ENCODE measurements around the gene NOC4L. TPM values are rescaled to one million over a fixed set of nuclear protein-coding genes. Genes with fewer than 3 reads are reported as not detected.
"Not testable (repeated sequence)": the region's sequence is repeated elsewhere in the genome, so short reads cannot be mapped to it uniquely, and the experiment has no call there.

NOC4L gene
- total RNA-seq, 1 experiment from 2014 or later: 15.4 TPM

DNA sequence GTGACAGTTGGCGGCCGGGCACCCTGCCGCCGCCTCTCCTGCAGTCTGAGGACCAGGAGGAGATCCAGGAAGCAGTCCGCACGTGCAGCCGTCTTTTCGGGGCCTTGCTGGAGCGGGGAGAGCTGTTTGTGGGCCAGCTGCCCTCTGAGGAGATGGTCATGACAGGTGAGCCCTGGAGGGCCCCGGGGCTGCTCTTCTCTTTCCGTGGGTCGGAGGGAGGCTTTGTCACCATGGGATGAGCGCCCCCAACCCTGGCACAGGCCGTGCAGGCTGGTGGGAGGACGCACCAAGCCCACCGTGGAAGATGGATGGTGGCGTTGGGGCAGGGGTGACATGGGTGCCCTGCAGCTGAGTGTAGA, 532 bp downstream of the NOC4L start:
- H3K36me3 ChIP-seq: peaks cover 22% of the 10 kb centered on the region
- H3K9me3 ChIP-seq (replicated peaks): no peaks in the 10 kb centered on the region
- no peaks in the 10 kb centered on the region for H3K4me1 ChIP-seq
- H3K4me3 ChIP-seq: peak overlapping the region; percentile 83
- H3K27me3 ChIP-seq: no peaks in the 10 kb centered on the region
- H3K27ac ChIP-seq: peak overlapping the region; percentile 50
- no peak for DNase-seq

DNA sequence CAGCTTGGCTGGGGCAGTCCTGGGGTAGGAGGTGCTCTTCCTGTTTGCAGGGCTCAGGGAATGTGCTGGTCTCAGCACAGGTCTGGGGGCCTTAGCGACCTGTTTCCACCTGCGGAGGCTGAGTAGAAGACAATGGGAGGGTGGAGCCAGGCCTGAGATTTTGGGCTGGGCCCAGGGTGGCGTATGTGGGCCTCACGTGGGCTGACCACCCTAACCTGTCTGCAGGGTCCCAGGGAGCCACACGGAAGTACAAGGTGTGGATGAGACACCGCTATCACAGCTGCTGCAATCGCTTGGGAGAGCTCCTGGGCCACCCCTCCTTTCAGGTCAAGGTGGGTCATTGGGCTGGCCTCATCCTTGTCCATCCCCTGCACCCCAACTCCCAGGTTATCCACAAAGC, 1.1 kb downstream of the NOC4L start:
- Histone ChIP-seq H3K36me3 (peaks cover 18% of the 10 kb centered on the region; the same call in 1 of the 2 replicates), H3K4me1 (no peaks in the 10 kb centered on the region), H3K9me3 (replicated peaks) (no peaks in the 10 kb centered on the region), H3K4me3 (peak overlapping the region; percentile 83; the same call in 1 of the 2 replicates), H3K27me3 (no peaks in the 10 kb centered on the region), H3K27ac (no peak overlapping the region)
- no peak for DNase-seq

DNA sequence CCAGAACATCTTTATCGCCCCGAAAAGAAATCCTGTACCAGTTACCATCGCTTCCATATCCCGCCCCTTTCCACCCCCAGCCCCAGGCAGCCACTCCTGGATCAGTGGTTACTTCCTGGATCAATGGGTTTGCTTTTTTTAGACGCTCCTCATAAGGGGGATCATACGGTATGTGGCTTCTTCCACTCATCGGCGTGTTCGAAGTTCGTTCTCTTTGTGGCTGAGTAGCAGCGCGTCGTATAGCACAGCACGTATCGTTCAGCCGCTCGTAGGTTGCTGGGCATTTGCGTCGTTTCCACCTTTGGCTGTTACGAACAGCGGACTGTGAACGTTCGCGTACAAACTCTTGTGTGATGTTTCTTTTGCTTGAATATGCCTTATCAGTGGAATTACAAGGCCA, 1.8 kb downstream of the NOC4L start:
- Histone ChIP-seq H3K4me1 (no peaks in the 10 kb centered on the region), H3K27ac (no peak overlapping the region), H3K36me3 (peaks cover 12% of the 10 kb centered on the region; the same call in 1 of the 2 replicates), H3K9me3 (replicated peaks) (no peaks in the 10 kb centered on the region), H3K27me3 (no peaks in the 10 kb centered on the region), H3K4me3 (no peak overlapping the region)
- no peak for DNase-seq

- Histone ChIP-seq H3K36me3 (peaks cover 15% of the 10 kb centered on the region; the same call in 1 of the 2 replicates), H3K9me3 (replicated peaks) (no peaks in the 10 kb centered on the region), H3K27ac (no peak overlapping the region), H3K27me3 (no peaks in the 10 kb centered on the region), H3K4me3 (no peak overlapping the region), H3K4me1 (no peaks in the 10 kb centered on the region)
- DNase-seq: no peak
These were observed 2.6 kb downstream of the NOC4L start for GRCh38 chr12:132146772-132147422.

GRCh38 chr12:132147423-132148367, 3.4 kb downstream of the NOC4L start:
- H3K9me3 ChIP-seq (replicated peaks): no peaks in the 10 kb centered on the region
- no peak overlapping the region for H3K27ac ChIP-seq
- H3K4me1 ChIP-seq: no peaks in the 10 kb centered on the region
- DNase-seq: no peak
- no peak overlapping the region for H3K4me3 ChIP-seq
- H3K36me3 ChIP-seq: peaks cover 16% of the 10 kb centered on the region; the same call in 1 of the 2 replicates
- H3K27me3 ChIP-seq: no peaks in the 10 kb centered on the region

DNA sequence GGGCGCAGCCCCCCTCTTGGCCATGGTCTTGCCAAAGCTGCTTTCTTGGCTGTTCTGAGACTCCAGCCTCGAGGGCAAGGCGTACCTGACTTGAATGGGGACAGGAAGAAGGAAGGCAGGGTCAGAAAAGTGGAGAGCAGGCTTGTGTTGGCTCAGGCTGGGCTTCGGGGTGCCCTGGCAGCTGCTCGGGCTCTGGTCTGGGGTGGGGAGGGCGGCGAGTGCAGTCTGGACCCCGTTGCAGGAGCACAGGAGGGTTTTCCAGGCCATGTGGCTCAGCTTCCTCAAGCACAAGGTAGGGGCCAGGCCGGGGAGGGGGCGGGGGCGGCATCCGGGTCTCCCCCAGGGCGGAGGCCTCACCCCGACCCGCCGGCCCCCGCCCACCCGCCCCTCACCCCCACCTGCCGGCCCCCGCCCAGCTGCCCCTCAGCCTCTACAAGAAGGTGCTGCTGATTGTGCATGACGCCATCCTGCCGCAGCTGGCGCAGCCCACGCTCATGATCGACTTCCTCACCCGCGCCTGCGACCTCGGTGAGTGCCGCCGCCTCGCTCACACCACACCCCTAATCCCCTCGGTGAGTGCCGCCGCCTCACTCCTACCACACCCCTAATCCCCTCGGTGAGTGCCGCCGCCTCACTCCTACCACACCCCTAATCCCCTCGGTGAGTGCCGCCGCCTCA, 4.2 kb downstream of the NOC4L start:
- DNase-seq: no peak
- peaks cover 16% of the 10 kb centered on the region; the same call in 1 of the 2 replicates for H3K36me3 ChIP-seq

DNA sequence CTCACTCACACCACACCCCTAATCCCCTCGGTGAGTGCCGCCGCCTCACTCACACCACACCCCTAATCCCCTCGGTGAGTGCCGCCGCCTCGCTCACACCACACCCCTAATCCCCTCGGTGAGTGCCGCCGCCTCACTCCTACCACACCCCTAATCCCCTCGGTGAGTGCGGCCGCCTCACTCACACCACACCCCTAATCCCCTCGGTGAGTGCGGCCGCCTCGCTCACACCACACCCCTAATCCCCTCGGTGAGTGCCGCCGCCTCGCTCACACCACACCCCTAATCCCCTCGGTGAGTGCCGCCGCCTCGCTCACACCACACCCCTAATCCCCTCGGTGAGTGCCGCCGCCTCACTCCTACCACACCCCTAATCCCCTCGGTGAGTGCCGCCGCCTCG, 5.3 kb downstream of the NOC4L start:
- H3K4me1 ChIP-seq; DNase-seq; H3K9me3 ChIP-seq (replicated peaks); H3K27ac ChIP-seq; H3K4me3 ChIP-seq; H3K27me3 ChIP-seq: not testable (repeated sequence)
- H3K36me3 ChIP-seq: peaks cover 16% of the 10 kb centered on the region; the same call in 1 of the 2 replicates

More for the DNA sequence above, 4.2 kb downstream of the NOC4L start:
- H3K4me1 ChIP-seq: no peaks in the 10 kb centered on the region
- no peak overlapping the region for H3K4me3 ChIP-seq
- H3K27ac ChIP-seq: no peak overlapping the region
- H3K27me3 ChIP-seq: no peaks in the 10 kb centered on the region
- H3K9me3 ChIP-seq (replicated peaks): no peaks in the 10 kb centered on the region

GRCh38 chr12:132150780-132151144, 6.5 kb downstream of the NOC4L start:
- no peaks in the 10 kb centered on the region for H3K4me1 ChIP-seq
- H3K9me3 ChIP-seq (replicated peaks): no peaks in the 10 kb centered on the region
- DNase-seq: no peak
- H3K27ac ChIP-seq: no peak overlapping the region
- H3K36me3 ChIP-seq: peaks cover 15% of the 10 kb centered on the region; the same call in 1 of the 2 replicates
- H3K4me3 ChIP-seq: no peak overlapping the region
- H3K27me3 ChIP-seq: no peaks in the 10 kb centered on the region

- no peak for DNase-seq
- Histone ChIP-seq H3K4me3 (no peak overlapping the region), H3K4me1 (no peaks in the 10 kb centered on the region), H3K27ac (no peak overlapping the region), H3K9me3 (replicated peaks) (no peaks in the 10 kb centered on the region), H3K27me3 (no peaks in the 10 kb centered on the region), H3K36me3 (peaks cover 14% of the 10 kb centered on the region; the same call in 1 of the 2 replicates)
These were observed 7.0 kb downstream of the NOC4L start for GRCh38 chr12:132151145-132151765.

DNA sequence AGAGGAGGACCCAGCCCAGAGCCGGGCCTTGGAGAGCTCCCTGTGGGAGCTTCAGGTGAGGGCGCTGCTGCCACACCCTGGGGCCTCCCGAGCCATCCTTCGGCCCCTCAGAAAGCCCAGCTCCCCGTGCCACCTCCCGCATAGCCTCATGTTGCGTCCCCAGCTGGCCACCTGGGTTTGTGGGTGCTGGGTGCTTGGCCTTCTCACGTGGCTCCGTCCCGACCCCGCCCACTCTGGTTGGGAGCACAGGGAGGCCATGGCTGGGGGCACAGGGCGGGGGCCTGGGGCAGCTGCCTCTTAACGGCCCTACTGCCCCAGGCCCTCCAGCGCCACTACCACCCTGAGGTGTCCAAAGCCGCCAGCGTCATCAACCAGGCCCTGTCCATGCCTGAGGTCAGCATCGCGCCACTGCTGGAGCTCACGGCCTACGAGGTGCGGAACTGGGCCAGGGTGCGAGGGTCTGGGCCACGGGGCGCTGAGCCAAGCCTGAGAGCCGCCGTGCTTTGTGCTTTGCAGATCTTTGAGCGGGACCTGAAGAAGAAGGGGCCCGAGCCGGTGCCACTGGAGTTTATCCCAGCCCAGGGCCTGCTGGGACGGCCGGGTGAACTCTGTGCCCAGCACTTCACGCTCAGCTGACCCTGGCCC, 7.6 kb downstream of the NOC4L start:
- no peaks in the 10 kb centered on the region for H3K4me1 ChIP-seq
- no peaks in the 10 kb centered on the region for H3K27me3 ChIP-seq
- peaks cover 14% of the 10 kb centered on the region; the same call in 1 of the 2 replicates for H3K36me3 ChIP-seq
- H3K9me3 ChIP-seq (replicated peaks): no peaks in the 10 kb centered on the region
- no peak for DNase-seq
- H3K4me3 ChIP-seq: no peak overlapping the region
- H3K27ac ChIP-seq: no peak overlapping the region

GRCh38 chr12:132152411-132152821, 8.2 kb downstream of the NOC4L start:
- Histone ChIP-seq H3K36me3 (peaks cover 14% of the 10 kb centered on the region; the same call in 1 of the 2 replicates), H3K4me3 (no peak overlapping the region), H3K27me3 (no peaks in the 10 kb centered on the region), H3K9me3 (replicated peaks) (no peaks in the 10 kb centered on the region), H3K4me1 (no peaks in the 10 kb centered on the region), H3K27ac (no peak overlapping the region)
- no peak for DNase-seq

GRCh38 chr12:132152953-132153352, 8.7 kb downstream of the NOC4L start:
- Histone ChIP-seq H3K36me3 (peaks cover 18% of the 10 kb centered on the region; the same call in 1 of the 2 replicates), H3K27me3 (no peaks in the 10 kb centered on the region), H3K9me3 (replicated peaks) (no peaks in the 10 kb centered on the region; the same call in 1 of the 2 replicates), H3K27ac (no peak overlapping the region), H3K4me1 (no peaks in the 10 kb centered on the region), H3K4me3 (no peak overlapping the region)
- no peak for DNase-seq

DNA sequence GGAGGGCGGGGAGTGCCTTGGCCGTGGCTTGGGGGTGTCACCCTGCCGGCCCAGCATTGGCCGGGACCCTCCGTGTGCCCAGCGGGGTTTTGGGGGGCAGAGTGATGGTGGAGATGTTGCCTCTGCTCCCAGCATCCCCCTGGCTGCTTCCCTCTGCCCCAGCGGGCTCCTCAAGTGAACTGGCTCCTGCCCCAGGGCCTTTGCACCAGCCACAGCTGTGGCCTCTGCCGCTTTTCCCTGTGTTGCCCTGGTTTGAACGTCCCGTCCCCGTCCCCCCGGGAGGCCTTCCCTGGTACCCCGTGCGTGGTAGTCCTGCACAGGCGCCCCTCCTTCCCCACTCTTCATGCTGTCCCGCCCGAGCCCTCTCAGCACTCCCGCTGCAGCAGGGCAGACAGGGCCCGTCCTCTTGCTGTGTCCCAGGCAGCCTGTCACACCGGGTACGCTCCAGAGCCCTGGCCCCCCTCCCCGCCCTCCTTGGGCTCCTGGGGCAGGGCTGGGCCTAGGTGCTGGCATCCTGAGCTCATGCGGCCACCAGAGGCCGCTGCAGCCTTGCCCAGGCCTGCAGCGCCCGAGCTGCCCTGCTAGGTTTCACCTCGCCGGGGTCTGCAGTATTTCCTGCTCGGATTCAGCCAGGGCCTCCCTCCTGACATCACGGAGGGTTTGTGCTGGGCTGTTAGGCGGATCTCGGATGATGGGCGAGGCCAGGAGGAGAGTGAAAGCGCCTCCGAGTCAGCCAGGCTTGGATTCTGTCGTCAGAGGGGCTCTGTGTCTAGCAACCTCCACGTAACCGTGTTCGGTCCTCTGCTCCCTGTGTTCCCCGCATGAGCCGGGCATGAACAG, 9.5 kb downstream of the NOC4L start:
- no peak overlapping the region for H3K4me3 ChIP-seq
- H3K4me1 ChIP-seq: no peaks in the 10 kb centered on the region
- no peaks in the 10 kb centered on the region for H3K27me3 ChIP-seq
- H3K36me3 ChIP-seq: peaks cover 18% of the 10 kb centered on the region; the same call in 1 of the 2 replicates
- DNase-seq: peak; percentile 45 to 65
- no peak overlapping the region for H3K27ac ChIP-seq
- H3K9me3 ChIP-seq (replicated peaks): no peaks in the 10 kb centered on the region; the same call in 1 of the 2 replicates
